Right forelimb (tissue), 1 donor: ENCODE measurements around the gene REM1.

Experiments
- DNase-seq: peaks from one replicate; pipeline ENCODE4 v3.0.0-alpha.2; 2018

The REM1 gene

GRCh38 chr20:31527266-31527665, 52.2 kb downstream of the REM1 start:
- no peak for DNase-seq
